ENCODE results near the gene GNAI3. TPM values are rescaled to one million over a fixed set of nuclear protein-coding genes. Genes with fewer than 3 reads are reported as not detected.

Gene GNAI3
- total RNA-seq, 2 experiments from 2014 or later, result 8.4 TPM

DNA sequence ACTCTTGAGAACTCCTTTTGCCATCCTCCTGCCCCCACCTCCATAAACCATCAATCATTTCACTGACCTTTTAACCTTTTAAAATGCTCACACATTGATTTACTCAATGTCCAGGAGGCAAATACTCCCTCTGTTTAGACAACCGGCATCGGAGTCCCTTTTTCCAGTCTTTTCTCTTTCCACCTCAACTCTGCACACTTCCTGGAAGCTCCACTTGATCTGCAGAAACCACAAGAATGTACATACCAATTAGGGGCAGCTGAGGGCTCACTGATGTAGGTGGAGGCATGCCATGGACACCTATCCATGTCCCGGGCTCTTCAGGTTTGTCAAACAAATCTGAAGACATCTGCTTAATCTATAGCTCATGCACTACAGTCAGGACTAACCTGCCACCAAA lies 33.6 kb upstream of the GNAI3 start:
- Mint-ChIP-seq H3K4me3 (no peak overlapping the region), H3K9me3 (no peaks in the 10 kb centered on the region), H3K27me3 (no peaks in the 10 kb centered on the region), H3K36me3 (no peaks in the 10 kb centered on the region), H3K27ac (no peak overlapping the region), H3K4me1 (peaks cover 16% of the 10 kb centered on the region)
- no peak for DNase-seq

DNA sequence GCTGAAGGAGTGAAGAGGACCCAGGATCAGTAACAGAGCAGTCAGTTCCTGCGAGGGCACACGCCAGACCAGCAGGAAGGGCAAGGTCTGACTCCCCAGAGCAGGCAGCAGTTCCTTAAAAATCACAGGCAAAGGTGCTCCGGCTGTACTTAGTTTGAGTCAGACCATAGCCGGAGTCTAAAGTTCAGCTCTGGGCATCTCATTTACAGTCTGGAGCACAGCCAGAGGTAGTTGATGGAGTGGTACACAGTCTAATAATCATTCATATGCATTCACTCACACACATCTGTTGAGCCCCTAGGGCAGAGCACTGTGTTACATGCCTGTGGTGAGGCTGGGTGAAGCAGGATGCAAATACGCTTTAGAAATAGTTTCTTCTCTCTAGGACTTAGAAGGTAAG lies 31.5 kb upstream of the GNAI3 start:
- no peak for DNase-seq
- Mint-ChIP-seq H3K27ac (no peak overlapping the region), H3K4me3 (no peak overlapping the region), H3K4me1 (peaks cover 4% of the 10 kb centered on the region), H3K9me3 (no peaks in the 10 kb centered on the region), H3K27me3 (no peaks in the 10 kb centered on the region), H3K36me3 (no peaks in the 10 kb centered on the region)

DNA sequence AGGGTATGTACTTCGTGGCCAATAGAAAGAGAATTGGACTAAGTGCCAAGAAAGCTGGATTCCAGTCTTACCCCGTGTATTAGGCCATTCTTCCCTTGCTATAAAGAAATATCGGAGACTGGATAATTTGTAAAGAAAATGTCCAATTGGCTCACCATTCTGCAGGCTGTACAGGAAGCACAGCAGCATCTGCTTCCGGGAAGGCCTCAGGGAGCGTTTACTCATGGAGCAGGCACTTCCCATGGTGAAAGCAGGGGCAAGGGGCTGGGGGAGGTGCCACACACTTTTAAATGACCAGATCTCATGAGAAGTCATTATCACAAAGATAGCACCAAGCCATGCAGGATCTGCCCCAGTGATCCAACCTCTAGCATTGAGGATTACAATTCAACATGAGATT lies 31.1 kb upstream of the GNAI3 start:
- no peak overlapping the region for H3K27ac Mint-ChIP-seq
- H3K9me3 Mint-ChIP-seq, result no peaks in the 10 kb centered on the region
- no peaks in the 10 kb centered on the region for H3K36me3 Mint-ChIP-seq

DNA sequence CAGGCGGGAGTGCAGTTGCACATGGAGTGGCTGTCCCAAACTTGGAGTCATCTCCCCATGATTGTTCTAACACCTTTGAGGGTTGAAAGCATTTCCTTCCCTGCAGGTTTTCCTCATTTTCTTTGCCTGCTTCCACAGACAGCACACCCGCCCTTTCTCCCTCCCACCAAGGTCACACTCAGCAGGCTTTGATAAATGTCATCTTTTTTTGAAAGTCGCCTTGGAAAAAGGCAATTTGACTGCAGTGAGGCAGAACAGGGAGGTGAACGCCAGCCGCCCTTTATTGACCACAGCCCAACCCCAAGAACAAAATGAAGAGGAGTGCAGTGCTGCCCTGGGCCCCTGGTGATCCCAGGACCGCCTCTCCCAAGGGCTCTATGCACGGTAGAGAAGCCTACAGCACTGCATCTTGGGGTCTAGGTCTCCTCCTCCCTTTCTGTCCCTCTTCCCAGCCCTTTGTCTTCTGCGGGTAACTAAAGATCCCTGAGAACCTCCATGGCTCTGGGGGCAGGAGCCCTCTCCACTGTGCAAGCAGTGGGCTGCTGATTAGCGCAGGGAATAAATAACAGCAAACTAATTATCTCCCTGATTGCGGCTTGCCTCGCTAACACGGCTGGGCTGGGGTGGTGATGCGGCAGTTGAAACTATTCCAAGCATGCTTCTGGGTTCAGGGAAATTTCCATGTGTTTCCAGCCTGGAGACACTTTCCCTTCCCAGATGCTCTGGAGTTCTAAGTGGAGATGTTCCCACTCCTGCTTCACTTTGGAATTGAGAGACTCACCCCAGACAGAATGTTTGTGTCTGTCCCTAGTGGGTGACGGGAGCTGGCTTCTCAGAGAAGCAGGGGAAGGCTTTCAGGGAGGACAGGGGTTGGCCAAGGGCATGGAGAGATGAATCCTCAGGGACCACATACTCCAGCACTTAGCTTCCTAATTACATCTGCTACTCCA lies 27.1 kb upstream of the GNAI3 start:
- no peak overlapping the region for H3K4me3 Mint-ChIP-seq
- no peak for DNase-seq
- H3K27me3 Mint-ChIP-seq, result no peaks in the 10 kb centered on the region
- no peak overlapping the region for H3K27ac Mint-ChIP-seq
- H3K9me3 Mint-ChIP-seq, result no peaks in the 10 kb centered on the region
- no peaks in the 10 kb centered on the region for H3K4me1 Mint-ChIP-seq
- H3K36me3 Mint-ChIP-seq, result no peaks in the 10 kb centered on the region

More for the DNA sequence above, 31.1 kb upstream of the GNAI3 start:
- no peak for DNase-seq
- no peaks in the 10 kb centered on the region for H3K27me3 Mint-ChIP-seq
- H3K4me3 Mint-ChIP-seq, result no peak overlapping the region
- peaks cover 4% of the 10 kb centered on the region for H3K4me1 Mint-ChIP-seq

DNA sequence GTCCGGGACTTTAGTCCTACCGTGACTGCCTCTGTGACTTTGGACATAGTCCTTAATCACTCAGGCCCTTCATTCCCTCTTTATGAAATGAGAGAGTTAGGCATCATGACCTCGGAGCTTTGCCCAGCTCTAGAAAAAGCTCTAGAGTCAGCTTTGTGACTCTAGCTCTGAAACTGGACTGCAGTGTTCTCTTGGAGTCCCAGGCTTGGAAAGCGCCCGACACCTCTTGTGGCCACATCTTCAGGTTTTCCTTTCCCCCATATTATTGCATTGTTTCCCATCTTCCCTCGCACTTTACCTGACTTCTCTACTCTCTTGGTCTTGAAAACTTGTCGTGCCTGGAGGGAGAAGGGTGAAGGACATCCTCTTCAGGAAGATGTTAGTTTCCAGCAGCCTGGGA lies 26.4 kb upstream of the GNAI3 start:
- Mint-ChIP-seq H3K4me3 (no peak overlapping the region), H3K4me1 (no peaks in the 10 kb centered on the region), H3K27ac (no peak overlapping the region), H3K36me3 (no peaks in the 10 kb centered on the region), H3K27me3 (no peaks in the 10 kb centered on the region), H3K9me3 (no peaks in the 10 kb centered on the region)
- DNase-seq, result no peak

DNA sequence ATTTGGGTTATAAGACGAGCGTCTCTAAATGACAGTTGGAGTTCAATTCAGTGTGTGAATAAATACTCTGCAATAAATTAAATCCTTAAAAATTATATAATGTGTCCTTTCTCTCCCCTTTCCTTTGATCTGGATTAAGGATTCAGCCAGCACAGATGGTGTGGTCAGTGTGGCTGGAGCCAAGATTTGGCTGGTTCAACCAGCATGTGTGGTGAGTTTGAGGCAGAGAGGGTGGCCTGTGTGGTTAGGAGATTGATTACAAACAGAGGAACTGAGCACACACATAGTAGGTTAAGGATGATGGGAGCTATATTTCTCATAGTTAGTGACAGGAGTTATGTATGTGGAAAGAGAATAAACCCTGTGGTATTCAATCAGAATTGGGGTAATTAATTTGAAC lies 24.7 kb upstream of the GNAI3 start:
- no peak overlapping the region for H3K27ac Mint-ChIP-seq
- H3K9me3 Mint-ChIP-seq, result no peaks in the 10 kb centered on the region
- no peaks in the 10 kb centered on the region for H3K27me3 Mint-ChIP-seq
- H3K4me1 Mint-ChIP-seq, result no peaks in the 10 kb centered on the region
- no peak for DNase-seq
- no peaks in the 10 kb centered on the region for H3K36me3 Mint-ChIP-seq
- no peak overlapping the region for H3K4me3 Mint-ChIP-seq

DNA sequence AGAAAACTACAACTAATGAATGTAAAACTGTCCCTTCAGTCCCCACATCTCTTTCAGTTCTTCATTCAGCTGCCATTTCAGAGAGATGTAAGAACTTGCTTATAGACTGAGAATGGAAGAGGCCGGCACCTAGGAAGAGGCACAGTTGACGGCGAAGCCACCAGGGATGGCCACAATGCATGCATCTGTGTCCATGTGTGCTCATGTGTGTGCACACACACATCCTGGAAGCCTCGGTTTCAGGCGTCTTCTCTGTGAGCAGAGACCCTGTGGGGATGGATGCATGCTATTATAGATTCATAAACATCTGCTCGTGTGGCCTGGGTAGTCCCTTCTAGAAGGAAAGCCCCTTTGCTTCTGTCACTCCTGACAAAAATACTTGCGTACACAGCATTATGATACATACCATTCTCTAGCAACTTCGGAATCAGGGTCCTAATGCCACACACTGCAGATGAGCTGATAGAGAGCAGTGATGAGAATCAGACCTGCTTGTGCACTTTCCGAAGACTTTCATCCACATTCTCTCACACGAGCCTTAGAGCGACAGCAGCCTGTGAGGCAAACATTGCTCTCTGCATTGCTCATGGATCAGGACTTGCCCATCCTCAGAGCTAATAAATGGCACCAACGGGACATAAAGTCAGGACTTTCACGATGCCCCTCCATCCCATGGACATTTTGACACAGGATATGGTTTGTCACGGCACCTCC lies 21.2 kb upstream of the GNAI3 start:
- no peak for DNase-seq
- H3K27ac Mint-ChIP-seq, result no peak overlapping the region
- peaks cover 17% of the 10 kb centered on the region for H3K4me1 Mint-ChIP-seq
- H3K27me3 Mint-ChIP-seq, result no peaks in the 10 kb centered on the region
- no peaks in the 10 kb centered on the region for H3K9me3 Mint-ChIP-seq
- H3K4me3 Mint-ChIP-seq, result no peak overlapping the region
- no peaks in the 10 kb centered on the region for H3K36me3 Mint-ChIP-seq

DNA sequence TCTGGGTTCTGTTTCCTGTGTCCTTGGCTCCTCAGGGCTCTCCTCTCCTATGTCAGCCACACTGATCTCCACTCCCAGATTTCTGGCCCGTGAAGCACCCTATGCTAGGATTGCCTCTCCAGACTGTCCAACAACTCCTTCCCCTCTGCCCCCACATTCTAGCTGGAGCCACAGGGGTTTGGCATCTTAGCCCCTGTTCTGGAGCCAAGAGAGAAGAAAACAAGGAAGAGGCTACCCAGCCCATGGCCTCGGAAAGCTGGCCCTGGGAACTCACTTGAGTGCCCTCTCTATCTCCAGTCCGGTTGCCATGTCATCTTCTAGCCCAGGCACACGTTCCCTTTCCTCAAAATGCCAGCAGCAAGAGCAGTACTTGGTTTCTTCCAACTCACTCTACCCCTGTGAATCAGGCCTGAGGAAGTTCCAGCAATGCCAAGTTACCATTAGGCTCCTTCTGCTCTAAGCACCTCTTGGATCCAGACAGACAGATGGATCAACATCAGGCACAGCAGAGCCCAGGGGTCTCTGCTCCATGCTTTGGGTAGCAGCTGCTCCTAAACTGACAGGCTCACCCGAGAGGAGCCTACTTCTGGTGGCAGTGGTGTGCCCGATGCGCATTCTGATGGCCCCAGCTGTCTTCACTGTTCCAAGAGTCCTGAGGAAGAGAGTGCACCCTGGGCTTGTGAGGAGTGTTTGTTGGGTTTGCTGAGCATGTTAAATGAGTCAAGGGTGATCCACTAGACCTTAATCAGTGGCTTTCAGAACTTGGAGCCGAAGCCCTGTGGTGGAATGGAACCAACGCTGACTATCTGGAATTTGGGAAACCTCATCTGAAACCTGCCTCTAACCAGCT lies 20.3 kb upstream of the GNAI3 start:
- Mint-ChIP-seq H3K36me3 (no peaks in the 10 kb centered on the region), H3K27ac (no peak overlapping the region), H3K27me3 (no peaks in the 10 kb centered on the region), H3K4me3 (no peak overlapping the region), H3K4me1 (peaks cover 20% of the 10 kb centered on the region), H3K9me3 (no peaks in the 10 kb centered on the region)
- no peak for DNase-seq

DNA sequence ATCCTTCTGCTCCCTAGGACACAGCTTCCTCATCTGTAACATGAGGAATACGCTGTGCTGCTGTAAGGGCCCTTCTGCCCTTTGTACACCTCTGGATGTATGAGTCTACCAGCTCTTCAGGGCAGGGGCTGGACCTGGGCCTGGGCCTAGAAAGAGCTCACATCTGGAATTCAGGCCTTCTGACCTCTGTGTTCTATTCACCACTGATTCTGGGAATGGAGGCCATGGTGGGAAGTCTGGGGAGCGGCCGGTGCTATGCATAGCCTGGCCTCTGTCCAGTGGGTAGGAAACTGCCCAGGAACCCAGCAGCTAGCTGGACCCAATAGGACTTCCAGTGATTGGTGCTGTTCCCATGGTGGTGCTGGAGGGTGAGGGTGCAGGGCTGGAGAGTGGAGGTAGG lies 19.7 kb upstream of the GNAI3 start:
- no peaks in the 10 kb centered on the region for H3K36me3 Mint-ChIP-seq
- DNase-seq, result no peak
- no peak overlapping the region for H3K4me3 Mint-ChIP-seq
- H3K27me3 Mint-ChIP-seq, result no peaks in the 10 kb centered on the region
- no peaks in the 10 kb centered on the region for H3K9me3 Mint-ChIP-seq
- no peak overlapping the region for H3K27ac Mint-ChIP-seq
- peaks cover 20% of the 10 kb centered on the region for H3K4me1 Mint-ChIP-seq

DNA sequence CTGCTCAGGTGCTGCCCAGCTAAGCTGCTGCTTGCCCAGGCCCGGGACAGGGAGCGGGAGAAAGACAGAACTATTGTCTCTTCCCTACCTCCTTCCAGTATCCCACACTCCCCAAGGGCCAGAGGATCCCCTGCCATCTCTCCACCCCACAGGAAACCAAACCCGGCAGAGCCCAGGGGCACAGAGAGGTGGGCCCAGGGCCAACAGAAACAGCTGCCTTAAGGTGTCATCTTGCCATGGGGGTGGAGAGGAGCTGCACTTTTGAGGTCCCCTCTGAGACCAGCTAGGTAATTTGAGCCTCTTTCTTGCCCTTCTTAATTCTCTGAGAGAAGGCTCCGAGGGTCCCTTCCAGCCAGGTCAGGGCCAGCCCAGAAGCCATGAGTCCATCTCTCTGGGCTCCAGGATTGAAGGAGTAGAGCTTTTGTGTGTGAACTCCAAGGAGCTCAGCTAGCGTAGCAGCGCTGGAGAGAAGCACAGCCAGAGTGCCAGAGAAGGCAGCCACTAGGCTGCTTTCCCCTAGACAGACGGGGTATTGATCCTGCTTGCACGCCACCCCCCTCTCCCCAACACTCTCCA lies 18.4 kb upstream of the GNAI3 start:
- Mint-ChIP-seq H3K4me3 (no peak overlapping the region), H3K27ac (no peak overlapping the region), H3K4me1 (peaks cover 20% of the 10 kb centered on the region), H3K36me3 (no peaks in the 10 kb centered on the region), H3K9me3 (no peaks in the 10 kb centered on the region), H3K27me3 (no peaks in the 10 kb centered on the region)
- no peak for DNase-seq

DNA sequence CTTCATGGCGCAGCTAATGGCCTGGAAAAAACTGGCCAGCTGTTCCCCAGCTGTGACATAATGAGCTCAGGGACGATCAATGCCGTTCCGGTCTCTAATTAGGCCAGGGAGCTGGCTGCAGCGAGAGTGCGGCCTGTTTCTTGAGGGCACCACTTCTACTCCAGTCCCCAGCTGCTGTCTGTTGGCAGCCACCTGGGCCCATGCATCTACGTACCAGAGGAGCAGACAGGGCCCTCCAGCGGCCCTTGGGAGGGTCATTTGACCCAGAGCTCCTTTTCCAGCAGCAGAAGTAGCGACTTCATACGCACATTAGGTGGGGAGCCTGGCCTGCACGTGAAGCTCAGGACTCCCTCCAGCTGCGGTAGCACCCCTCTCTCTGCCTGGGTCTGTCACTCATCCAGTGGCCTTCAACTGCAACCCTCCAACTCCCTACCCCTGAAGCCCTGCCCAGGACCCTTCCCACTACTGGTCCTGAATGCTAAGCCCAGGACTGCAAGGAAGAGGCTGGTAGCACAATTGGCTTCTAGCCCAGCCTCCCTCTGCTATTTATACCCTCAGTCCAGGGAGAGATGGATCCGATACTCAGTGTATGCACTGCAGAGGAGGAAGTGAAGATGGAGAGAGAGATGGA lies 17.8 kb upstream of the GNAI3 start:
- Mint-ChIP-seq H3K27ac (no peak overlapping the region), H3K9me3 (no peaks in the 10 kb centered on the region), H3K4me3 (no peak overlapping the region), H3K36me3 (no peaks in the 10 kb centered on the region), H3K4me1 (peaks cover 20% of the 10 kb centered on the region), H3K27me3 (no peaks in the 10 kb centered on the region)
- no peak for DNase-seq

DNA sequence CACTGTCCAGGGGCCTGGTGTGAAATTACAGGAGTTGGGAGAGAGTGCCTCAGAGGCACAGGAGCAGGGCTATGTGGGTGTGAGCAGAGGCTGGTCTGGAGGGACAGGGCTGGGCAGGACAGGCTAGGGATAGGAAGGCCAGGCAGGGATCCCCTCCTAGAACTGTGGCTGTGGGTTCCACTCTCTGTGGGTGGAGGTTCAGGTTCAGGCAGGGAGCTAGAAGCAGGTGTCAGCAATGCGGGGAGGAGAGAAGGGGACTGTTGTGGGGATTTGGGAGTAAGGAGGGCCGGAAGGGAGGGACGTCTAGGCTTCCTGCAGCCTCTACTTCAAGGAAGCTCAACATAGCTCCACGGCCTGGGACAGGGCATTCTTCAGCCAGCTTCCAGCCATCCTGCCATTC lies 17.0 kb upstream of the GNAI3 start:
- Mint-ChIP-seq H3K36me3 (no peaks in the 10 kb centered on the region), H3K27ac (peak overlapping the region; percentile 15), H3K27me3 (no peaks in the 10 kb centered on the region), H3K9me3 (no peaks in the 10 kb centered on the region), H3K4me1 (peaks cover 20% of the 10 kb centered on the region), H3K4me3 (no peak overlapping the region)
- DNase-seq, result no peak

DNA sequence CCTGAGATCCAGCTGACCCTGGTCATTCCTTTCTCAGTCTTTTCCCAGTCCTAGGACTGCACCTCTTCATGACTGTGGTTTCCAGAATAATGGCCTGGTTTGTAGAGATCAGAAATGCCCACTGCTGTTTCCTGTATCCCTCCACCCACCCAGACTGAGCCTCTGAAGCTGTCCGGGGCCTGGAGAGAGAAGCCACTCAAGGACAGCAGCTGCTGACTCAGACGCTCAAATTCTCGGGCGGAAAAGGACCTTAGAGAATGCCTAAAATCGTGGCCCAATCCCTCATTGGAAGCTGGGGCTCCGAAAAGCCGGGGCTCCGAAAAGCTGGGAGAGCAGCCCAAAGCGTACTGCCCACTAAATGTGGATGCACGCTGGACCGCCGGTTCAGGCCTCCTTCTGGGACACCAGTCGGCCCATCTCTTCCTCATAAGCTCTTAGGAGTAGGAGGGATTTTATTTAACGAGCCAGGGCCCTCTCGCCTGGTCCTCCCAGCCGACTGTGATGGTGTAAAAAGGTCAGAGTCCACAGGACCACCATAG lies 16.5 kb upstream of the GNAI3 start:
- H3K4me1 Mint-ChIP-seq, result peaks cover 20% of the 10 kb centered on the region
- no peak overlapping the region for H3K27ac Mint-ChIP-seq
- H3K36me3 Mint-ChIP-seq, result no peaks in the 10 kb centered on the region
- no peak overlapping the region for H3K4me3 Mint-ChIP-seq
- H3K27me3 Mint-ChIP-seq, result no peaks in the 10 kb centered on the region
- H3K9me3 Mint-ChIP-seq, result no peaks in the 10 kb centered on the region
- no peak for DNase-seq

All from activated naive CD8-positive, alpha-beta T cell treated with anti-CD3 and anti-CD28 coated beads for 36 hours (primary cell).